Upper lobe of right lung (tissue), 1 donor: Measurements from ENCODE around the gene MRPS18A. TPM values are rescaled to one million over a fixed set of nuclear protein-coding genes. Genes with fewer than 3 reads are reported as not detected.

Source experiments
- ATAC-seq: fragments of 200-7000 bp; cut with Tn5 transposase; one replicate; pipeline ENCODE4 v1.9.1; 2020; ENCODE audit warnings: mild to moderate bottlenecking, moderate library complexity
- DNase-seq: peaks from one replicate; pipeline ENCODE4 v3.0.0-alpha.2; 2020
- H3K27ac ChIP-seq: fragments of 200-600 bp; one replicate; pipeline ENCODE4 v1.8.0; 2022
- H3K27me3 ChIP-seq: fragments of 200-600 bp; one replicate; pipeline ENCODE4 v1.8.0; 2022; ENCODE audit warnings: mild to moderate bottlenecking
- H3K36me3 ChIP-seq: fragments of 200-600 bp; one replicate; pipeline ENCODE4 v1.8.0; 2022
- H3K4me1 ChIP-seq: fragments of 200-600 bp; one replicate; pipeline ENCODE4 v1.8.0; 2022
- H3K4me3 ChIP-seq: fragments of 200-600 bp; one replicate; pipeline ENCODE4 v1.8.0; 2022; ENCODE audit warnings: mild to moderate bottlenecking
- H3K9me3 ChIP-seq: fragments of 200-600 bp; one replicate; pipeline ENCODE4 v1.8.0; 2022
- intact Hi-C: fragments of 100-400 bp; cut with DNase I; formaldehyde crosslinking; loops from one replicate; pipeline ENCODE4 v1.11.0; 2022
- total RNA-seq: library from RNA; stranded (reverse); fragmentation: NEBNext Ultra II Directional; extraction: Animal tissue kit (Norgen Biotek cat#: 25700); gene quantifications from one replicate; pipeline ENCODE4 v1.2.1, GENCODE V29; 2021
- TF ChIP-seq, protein P1 (sequence below): fragments of 200-600 bp; IDR thresholded peaks from one replicate; pipeline ENCODE4 v1.8.0; 2022; ENCODE audit warnings: antibody characterized with exemption
- donor health status: DM: no; HTN: yes; CAD: no; lungs with severe emphysema.

MRPS18A gene
- total RNA-seq, 1 donor from 2014 or later, result 28.1 TPM

- Histone ChIP-seq H3K27me3 (no peaks in the 10 kb centered on the region), H3K4me1 (peaks cover 10% of the 10 kb centered on the region), H3K36me3 (no peaks in the 10 kb centered on the region), H3K27ac (no peak overlapping the region), H3K9me3 (no peaks in the 10 kb centered on the region), H3K4me3 (no peak overlapping the region)
- ATAC-seq (no peak), DNase-seq (no peak)
- intact Hi-C loops, result no loop called here
- TF ChIP-seq, protein P1, sequence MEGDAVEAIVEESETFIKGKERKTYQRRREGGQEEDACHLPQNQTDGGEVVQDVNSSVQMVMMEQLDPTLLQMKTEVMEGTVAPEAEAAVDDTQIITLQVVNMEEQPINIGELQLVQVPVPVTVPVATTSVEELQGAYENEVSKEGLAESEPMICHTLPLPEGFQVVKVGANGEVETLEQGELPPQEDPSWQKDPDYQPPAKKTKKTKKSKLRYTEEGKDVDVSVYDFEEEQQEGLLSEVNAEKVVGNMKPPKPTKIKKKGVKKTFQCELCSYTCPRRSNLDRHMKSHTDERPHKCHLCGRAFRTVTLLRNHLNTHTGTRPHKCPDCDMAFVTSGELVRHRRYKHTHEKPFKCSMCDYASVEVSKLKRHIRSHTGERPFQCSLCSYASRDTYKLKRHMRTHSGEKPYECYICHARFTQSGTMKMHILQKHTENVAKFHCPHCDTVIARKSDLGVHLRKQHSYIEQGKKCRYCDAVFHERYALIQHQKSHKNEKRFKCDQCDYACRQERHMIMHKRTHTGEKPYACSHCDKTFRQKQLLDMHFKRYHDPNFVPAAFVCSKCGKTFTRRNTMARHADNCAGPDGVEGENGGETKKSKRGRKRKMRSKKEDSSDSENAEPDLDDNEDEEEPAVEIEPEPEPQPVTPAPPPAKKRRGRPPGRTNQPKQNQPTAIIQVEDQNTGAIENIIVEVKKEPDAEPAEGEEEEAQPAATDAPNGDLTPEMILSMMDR, result no peak
Measured at GRCh38 chr6:43689421-43689820, 1.8 kb upstream of the MRPS18A start.

GRCh38 chr6:43687079-43687436, 533 bp downstream of the MRPS18A start:
- no peaks in the 10 kb centered on the region for H3K9me3 ChIP-seq
- H3K4me1 ChIP-seq, result peaks cover 19% of the 10 kb centered on the region
- no peaks in the 10 kb centered on the region for H3K36me3 ChIP-seq
- H3K27me3 ChIP-seq, result no peaks in the 10 kb centered on the region
- TF ChIP-seq, protein P1, result no peak
- peak overlapping the region; percentile 76 for H3K4me3 ChIP-seq
- no peak for ATAC-seq
- intact Hi-C loops, result no loop called here
- peak overlapping the region; percentile 73 for H3K27ac ChIP-seq
- DNase-seq, result no peak

- ATAC-seq, result no peak
- peaks cover 19% of the 10 kb centered on the region for H3K4me1 ChIP-seq
- TF ChIP-seq, protein P1, result no peak
- H3K9me3 ChIP-seq, result no peaks in the 10 kb centered on the region
- H3K4me3 ChIP-seq, result no peak overlapping the region
- H3K27ac ChIP-seq, result no peak overlapping the region
- no peaks in the 10 kb centered on the region for H3K27me3 ChIP-seq
- no peak for DNase-seq
- intact Hi-C loops, result no loop called here
- peaks cover 24% of the 10 kb centered on the region for H3K36me3 ChIP-seq
Measured at GRCh38 chr6:43683708-43684455, 3.7 kb downstream of the MRPS18A start.

DNA sequence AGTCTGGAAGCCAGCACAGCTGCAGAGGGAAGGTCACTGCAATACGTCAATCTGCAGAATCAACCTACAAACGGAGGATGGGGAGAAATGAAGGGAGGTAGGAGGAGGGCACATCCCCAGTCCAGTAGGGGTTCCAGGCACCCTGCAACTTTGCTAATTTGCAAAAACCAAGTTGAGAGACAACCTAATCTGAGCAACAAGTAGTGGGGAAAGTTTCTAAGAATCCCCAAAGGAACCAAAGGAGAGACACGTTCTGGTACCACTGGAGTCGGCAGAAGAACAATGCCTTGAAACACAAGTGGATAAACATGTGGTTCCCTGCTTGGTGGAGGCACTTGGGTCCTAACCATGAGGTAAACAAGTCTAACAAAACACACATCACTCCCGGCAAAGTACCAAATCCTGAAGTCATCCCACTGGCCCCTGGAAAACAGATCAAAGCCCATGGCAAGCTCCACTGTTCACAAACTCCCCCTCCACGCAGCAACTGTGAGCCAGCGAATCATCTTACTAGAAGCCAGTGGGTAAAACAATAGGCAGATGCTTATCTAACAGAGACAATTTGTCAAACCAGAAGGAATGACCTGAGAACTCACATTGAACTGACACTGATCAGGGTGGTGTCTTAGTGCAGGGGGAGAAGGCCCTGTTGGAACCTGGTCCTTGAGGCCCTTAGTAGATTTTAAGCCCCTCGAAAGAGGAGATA, 4.7 kb downstream of the MRPS18A start:
- TF ChIP-seq, protein P1, result no peak
- intact Hi-C loops, result no loop called here
- ATAC-seq (no peak), DNase-seq (no peak)
- Histone ChIP-seq H3K9me3 (no peaks in the 10 kb centered on the region), H3K36me3 (peaks cover 34% of the 10 kb centered on the region), H3K4me1 (peaks cover 19% of the 10 kb centered on the region), H3K27me3 (no peaks in the 10 kb centered on the region), H3K4me3 (no peak overlapping the region), H3K27ac (no peak overlapping the region)

GRCh38 chr6:43681303-43681702, 6.3 kb downstream of the MRPS18A start:
- Histone ChIP-seq H3K27me3 (no peaks in the 10 kb centered on the region), H3K36me3 (peaks cover 50% of the 10 kb centered on the region), H3K4me1 (peaks cover 11% of the 10 kb centered on the region), H3K9me3 (no peaks in the 10 kb centered on the region), H3K27ac (no peak overlapping the region), H3K4me3 (no peak overlapping the region)
- TF ChIP-seq, protein P1, result no peak
- DNase-seq, result no peak
- intact Hi-C loops, result no loop called here
- no peak for ATAC-seq
